Cardiac muscle cell (in vitro differentiated cells and primary cell): ENCODE data around the gene SPIN1. TPM values are rescaled to one million over a fixed set of nuclear protein-coding genes. Genes with fewer than 3 reads are reported as not detected.

Experiments used
- DNase-seq, 2 donors: peaks; one replicate each; pipeline versions ENCODE4 v3.0.0 to v3.0.0-alpha.2; 2010 to 2017; ENCODE audit warnings: low read depth in 1 of 2, low spot score in 1 of 2
- H3K27ac ChIP-seq: fragments of 200-600 bp; sonication (generic); 2 replicates; pipeline ENCODE4 v1.5.1; 2016
- H3K27me3 ChIP-seq: fragments of 200-600 bp; sonication (generic); 2 replicates; pipeline ENCODE4 v1.6.0; 2016; ENCODE audit warnings: control low read depth
- H3K36me3 ChIP-seq: fragments of 200-600 bp; sonication (generic); 2 replicates; pipeline ENCODE4 v1.5.1; 2016; ENCODE audit warnings: control low read depth
- H3K4me1 ChIP-seq: fragments of 200-600 bp; sonication (generic); 2 replicates; pipeline ENCODE4 v1.8.1; 2017; ENCODE audit warnings: low read depth, mild to moderate bottlenecking, mixed run types
- H3K4me3 ChIP-seq: fragments of 200-600 bp; sonication (generic); 2 replicates; pipeline ENCODE4 v1.5.1; 2016; ENCODE audit warnings: mild to moderate bottlenecking
- H3K9me3 ChIP-seq: fragments of 200-600 bp; sonication (generic); 2 replicates; pipeline ENCODE4 v1.5.1; 2017; ENCODE audit warnings: low read depth, mild to moderate bottlenecking, control low read depth
- CTCF ChIP-seq: IDR thresholded peaks from 2 replicates; pipeline ENCODE4 v1.5.1; 2012; ENCODE audit warnings: low read depth, mild to moderate bottlenecking, low read length
- polyA plus RNA-seq: library from polyadenylated mRNA; unstranded; fragments of >200 nt; fragmentation: Nextera tagmentation; extraction: Ambion mirVana; gene quantifications from 2 replicates; pipeline ENCODE4 v1.2.1, GENCODE V29; 2016
- total RNA-seq: library from RNA; depleted of rRNA; stranded (reverse); fragments of >200 nt; gene quantifications from 2 replicates; pipeline ENCODE4 v1.2.3, GENCODE V29; 2016

Gene SPIN1
- total and polyA plus RNA-seq, 2 experiments from 2014 or later, result 57.6 to 67.5 TPM

DNA sequence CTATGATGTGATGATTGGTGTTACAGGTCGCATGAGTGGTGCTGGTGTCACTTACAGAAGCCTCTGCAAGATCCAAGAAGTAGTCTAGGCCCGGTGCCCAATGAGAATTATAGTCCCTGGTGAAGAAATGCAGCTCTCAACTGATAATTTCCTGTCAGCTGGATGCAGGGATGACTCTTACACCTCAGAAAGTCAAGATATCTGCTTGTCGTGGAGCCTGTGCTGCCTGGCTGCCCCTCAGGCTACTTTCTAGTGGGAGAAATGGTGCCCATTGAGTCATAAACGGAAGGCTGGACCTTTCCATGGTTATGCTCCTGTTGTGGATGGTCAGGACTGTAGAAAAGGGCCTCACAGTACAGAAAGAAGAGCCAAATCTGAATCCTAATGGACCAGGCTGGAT, 99.9 kb downstream of the SPIN1 start:
- no peak for TF ChIP-seq CTCF
- no peaks in the 10 kb centered on the region for H3K4me1 ChIP-seq

GRCh38 chr9:88494983-88495721, 106.9 kb downstream of the SPIN1 start:
- no peaks in the 10 kb centered on the region for H3K27me3 ChIP-seq
- TF ChIP-seq CTCF, result no peak

More for the DNA sequence above, 99.9 kb downstream of the SPIN1 start:
- no peak overlapping the region for H3K27ac ChIP-seq
- no peaks in the 10 kb centered on the region for H3K36me3 ChIP-seq
- H3K4me3 ChIP-seq, result no peak overlapping the region
- DNase-seq, result no peak
- H3K9me3 ChIP-seq, result no peaks in the 10 kb centered on the region
- H3K27me3 ChIP-seq, result no peaks in the 10 kb centered on the region

GRCh38 chr9:88497224-88497623, 109.0 kb downstream of the SPIN1 start:
- no peaks in the 10 kb centered on the region for H3K36me3 ChIP-seq
- H3K27me3 ChIP-seq, result no peaks in the 10 kb centered on the region
- H3K27ac ChIP-seq, result no peak overlapping the region
- no peaks in the 10 kb centered on the region for H3K4me1 ChIP-seq
- H3K4me3 ChIP-seq, result no peak overlapping the region
- DNase-seq, result no peak
- no peak for TF ChIP-seq CTCF
- H3K9me3 ChIP-seq, result no peaks in the 10 kb centered on the region

More at GRCh38 chr9:88494983-88495721, 106.9 kb downstream of the SPIN1 start:
- DNase-seq, result no peak
- H3K4me3 ChIP-seq, result no peak overlapping the region
- no peaks in the 10 kb centered on the region for H3K9me3 ChIP-seq
- H3K27ac ChIP-seq, result no peak overlapping the region
- H3K4me1 ChIP-seq, result no peaks in the 10 kb centered on the region
- no peaks in the 10 kb centered on the region for H3K36me3 ChIP-seq

- Histone ChIP-seq H3K9me3 (no peaks in the 10 kb centered on the region), H3K27ac (no peak overlapping the region), H3K36me3 (no peaks in the 10 kb centered on the region), H3K4me3 (no peak overlapping the region), H3K27me3 (no peaks in the 10 kb centered on the region), H3K4me1 (no peaks in the 10 kb centered on the region)
- no peak for DNase-seq
- no peak for TF ChIP-seq CTCF
These were observed 110.6 kb downstream of the SPIN1 start for GRCh38 chr9:88498880-88499279.

DNA sequence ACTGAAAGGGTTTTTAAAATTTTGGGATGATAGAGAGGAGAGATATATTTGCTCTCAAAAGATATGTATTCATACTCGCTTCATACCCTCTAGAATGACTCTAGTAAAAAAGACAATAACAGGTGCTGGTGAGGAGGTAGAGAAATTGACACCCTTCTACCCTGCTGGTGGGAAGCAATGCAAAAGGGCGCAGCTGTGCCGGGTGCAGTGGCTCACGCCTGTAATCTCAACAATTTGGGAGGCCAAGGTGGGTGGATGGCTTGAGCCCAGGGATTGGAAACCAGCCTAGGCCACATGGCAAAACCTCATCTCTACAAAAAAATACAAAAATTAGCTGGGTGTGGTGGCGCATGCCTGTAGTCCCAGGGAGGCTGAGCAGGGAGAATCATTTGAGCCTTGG, 112.8 kb downstream of the SPIN1 start:
- Histone ChIP-seq H3K27me3 (no peaks in the 10 kb centered on the region), H3K36me3 (no peaks in the 10 kb centered on the region), H3K9me3 (no peaks in the 10 kb centered on the region), H3K4me1 (no peaks in the 10 kb centered on the region), H3K27ac (no peak overlapping the region), H3K4me3 (no peak overlapping the region)
- DNase-seq, result no peak
- no peak for TF ChIP-seq CTCF
